Naive B cell (primary cell): ENCODE data around the gene AR. TPM values are rescaled to one million over a fixed set of nuclear protein-coding genes. Genes with fewer than 3 reads are reported as not detected.

Experiments
- ATAC-seq, 2 donors: fragments of 150-1000 bp; cut with Tn5 transposase; 2 replicates each; pipeline ENCODE4 v1.10.0; 2021; ENCODE audit warnings: low read depth in 2 of 2, mild to moderate bottlenecking in 2 of 2, moderate library complexity in 2 of 2
- DNase-seq: peaks from one replicate; pipeline ENCODE4 v3.0.0; 2022
- H3K27ac Mint-ChIP-seq, 6 donors: one replicate each; pipeline ENCODE4 v1.8.0; 2020 to 2022; ENCODE audit warnings: mild to moderate bottlenecking in 6 of 6, mixed read lengths in 6 of 6, moderate library complexity in 5 of 6, inconsistent platforms in 2 of 6
- H3K27me3 Mint-ChIP-seq, 3 donors: one replicate each; pipeline ENCODE4 v1.8.0; 2021 to 2022; ENCODE audit warnings: mixed read lengths in 3 of 3, mild to moderate bottlenecking in 1 of 3
- H3K36me3 Mint-ChIP-seq, 2 donors: one replicate each; pipeline ENCODE4 v1.8.0; 2020 to 2022; ENCODE audit warnings: mixed read lengths in 2 of 2, inconsistent platforms in 1 of 2, mild to moderate bottlenecking in 1 of 2
- H3K4me1 Mint-ChIP-seq, 3 donors: one replicate each; pipeline ENCODE4 v1.8.0; 2020 to 2022; ENCODE audit warnings: mixed read lengths in 3 of 3, inconsistent platforms in 1 of 3, mild to moderate bottlenecking in 1 of 3, moderate library complexity in 1 of 3
- H3K4me3 Mint-ChIP-seq, 8 donors: one replicate each; pipeline ENCODE4 v1.8.0; 2020 to 2022; ENCODE audit warnings: mild to moderate bottlenecking in 8 of 8, mixed read lengths in 8 of 8, moderate library complexity in 8 of 8, inconsistent platforms in 2 of 8
- H3K9me3 Mint-ChIP-seq, 7 donors: one replicate each; pipeline ENCODE4 v1.8.0; 2020 to 2022; ENCODE audit warnings: mixed read lengths in 7 of 7, mild to moderate bottlenecking in 5 of 7, inconsistent platforms in 2 of 7, moderate library complexity in 1 of 7
- polyA plus RNA-seq, 6 donors: library from polyadenylated mRNA; unstranded; fragments of 300-500 nt; fragmentation: Illumina TruSeq; gene quantifications; one replicate each; pipeline ENCODE4 v1.2.3, GENCODE V29; 2021; ENCODE audit warnings: low read depth in 6 of 6

AR gene
- polyA plus RNA-seq, result not detected

GRCh38 chrX:67543818-67544217 is at the start of gene AR:
Gene AR (plus strand): TSS chrX:67544021. CDS start chrX:67545147, 1,126 bp downstream.
- Mint-ChIP-seq H3K4me1 (peaks cover 0 to 6% (median 0%) of the 10 kb centered on the region in 3 donors), H3K27me3 (peaks cover 14 to 28% (median 23%) of the 10 kb centered on the region in 3 donors), H3K36me3 (no peaks in the 10 kb centered on the region)

GRCh38 chrX:67500617-67501016 is 43.2 kb upstream of the AR start:
- H3K36me3 Mint-ChIP-seq, result no peaks in the 10 kb centered on the region
- no peak overlapping the region for H3K27ac Mint-ChIP-seq
- ATAC-seq (no peak), DNase-seq (no peak)
- H3K9me3 Mint-ChIP-seq, result peaks cover 1 to 13% (median 5%) of the 10 kb centered on the region in 7 donors
- no peak overlapping the region for H3K4me3 Mint-ChIP-seq
- H3K27me3 Mint-ChIP-seq, result no peaks in the 10 kb centered on the region
- no peaks in the 10 kb centered on the region for H3K4me1 Mint-ChIP-seq

More at GRCh38 chrX:67543818-67544217, at the start of gene AR:
- H3K9me3 Mint-ChIP-seq, result peaks cover 0 to 14% (median 9%) of the 10 kb centered on the region in 7 donors
- DNase-seq (no peak), ATAC-seq (no peak)
- H3K4me3 Mint-ChIP-seq, result peak within 1 kb of the TSS in 3 of 8 donors; percentile 10 to 44 (median 35)
- H3K27ac Mint-ChIP-seq, result peak within 1 kb of the TSS in 2 of 6 donors; percentile 38 to 52

- Mint-ChIP-seq H3K4me3 (no peak overlapping the region), H3K9me3 (peaks cover 1 to 10% (median 8%) of the 10 kb centered on the region in 7 donors), H3K4me1 (no peaks in the 10 kb centered on the region), H3K36me3 (no peaks in the 10 kb centered on the region), H3K27me3 (no peaks in the 10 kb centered on the region), H3K27ac (no peak overlapping the region)
- no peak for ATAC-seq
- DNase-seq, result no peak
These were observed 40.8 kb upstream of the AR start for GRCh38 chrX:67503004-67503403.

GRCh38 chrX:67503453-67503852 is 40.4 kb upstream of the AR start:
- Mint-ChIP-seq H3K27me3 (no peaks in the 10 kb centered on the region), H3K27ac (no peak overlapping the region), H3K4me1 (no peaks in the 10 kb centered on the region), H3K36me3 (no peaks in the 10 kb centered on the region), H3K9me3 (peaks cover 1 to 9% (median 7%) of the 10 kb centered on the region in 7 donors), H3K4me3 (no peak overlapping the region)
- ATAC-seq, result no peak
- no peak for DNase-seq

- H3K27me3 Mint-ChIP-seq, result no peaks in the 10 kb centered on the region
- ATAC-seq, result no peak
- no peak for DNase-seq
- H3K36me3 Mint-ChIP-seq, result no peaks in the 10 kb centered on the region
- H3K4me3 Mint-ChIP-seq, result no peak overlapping the region
- H3K9me3 Mint-ChIP-seq, result peaks cover 0 to 17% (median 8%) of the 10 kb centered on the region in 7 donors
- H3K4me1 Mint-ChIP-seq, result no peaks in the 10 kb centered on the region
- no peak overlapping the region for H3K27ac Mint-ChIP-seq
These were observed 23.1 kb upstream of the AR start for GRCh38 chrX:67520671-67521070.

GRCh38 chrX:67523002-67523681 is 20.7 kb upstream of the AR start:
- H3K4me1 Mint-ChIP-seq, result no peaks in the 10 kb centered on the region

GRCh38 chrX:67523932-67524331 is 19.9 kb upstream of the AR start:
- H3K4me1 Mint-ChIP-seq, result no peaks in the 10 kb centered on the region
- no peak overlapping the region for H3K27ac Mint-ChIP-seq
- no peaks in the 10 kb centered on the region for H3K27me3 Mint-ChIP-seq
- H3K9me3 Mint-ChIP-seq, result peaks cover 0 to 6% (median 2%) of the 10 kb centered on the region in 7 donors
- H3K36me3 Mint-ChIP-seq, result no peaks in the 10 kb centered on the region
- H3K4me3 Mint-ChIP-seq, result no peak overlapping the region
- ATAC-seq (no peak), DNase-seq (no peak)

More at GRCh38 chrX:67523002-67523681, 20.7 kb upstream of the AR start:
- ATAC-seq (no peak), DNase-seq (no peak)
- Mint-ChIP-seq H3K27me3 (no peaks in the 10 kb centered on the region), H3K36me3 (no peaks in the 10 kb centered on the region), H3K27ac (no peak overlapping the region), H3K4me3 (no peak overlapping the region), H3K9me3 (peaks cover 0 to 6% (median 4%) of the 10 kb centered on the region in 7 donors)

- DNase-seq (no peak), ATAC-seq (no peak)
- Mint-ChIP-seq H3K27ac (no peak overlapping the region), H3K36me3 (no peaks in the 10 kb centered on the region), H3K9me3 (peaks cover 0 to 6% (median 2%) of the 10 kb centered on the region in 7 donors), H3K27me3 (no peaks in the 10 kb centered on the region), H3K4me1 (no peaks in the 10 kb centered on the region), H3K4me3 (no peak overlapping the region)
These were observed 19.4 kb upstream of the AR start for GRCh38 chrX:67524428-67524827.

GRCh38 chrX:67524950-67525691 is 18.7 kb upstream of the AR start:
- ATAC-seq, result no peak
- H3K27ac Mint-ChIP-seq, result no peak overlapping the region
- H3K4me3 Mint-ChIP-seq, result no peak overlapping the region
- DNase-seq, result no peak
- H3K4me1 Mint-ChIP-seq, result no peaks in the 10 kb centered on the region
- no peaks in the 10 kb centered on the region for H3K36me3 Mint-ChIP-seq
- peaks cover 0 to 4% (median 2%) of the 10 kb centered on the region in 7 donors for H3K9me3 Mint-ChIP-seq
- no peaks in the 10 kb centered on the region for H3K27me3 Mint-ChIP-seq

GRCh38 chrX:67536564-67536963 is 7.3 kb upstream of the AR start:
- ATAC-seq, result no peak
- no peak overlapping the region for H3K4me3 Mint-ChIP-seq
- no peaks in the 10 kb centered on the region for H3K36me3 Mint-ChIP-seq
- DNase-seq, result no peak
- H3K27me3 Mint-ChIP-seq, result peaks cover 0 to 13% (median 4%) of the 10 kb centered on the region in 3 donors
- H3K4me1 Mint-ChIP-seq, result no peaks in the 10 kb centered on the region
- peaks cover 0 to 17% (median 6%) of the 10 kb centered on the region in 7 donors for H3K9me3 Mint-ChIP-seq
- H3K27ac Mint-ChIP-seq, result no peak overlapping the region

- Mint-ChIP-seq H3K27me3 (peaks cover 0 to 13% (median 12%) of the 10 kb centered on the region in 3 donors), H3K4me3 (no peak overlapping the region), H3K4me1 (no peaks in the 10 kb centered on the region), H3K36me3 (no peaks in the 10 kb centered on the region), H3K9me3 (peaks cover 0 to 15% (median 6%) of the 10 kb centered on the region in 7 donors), H3K27ac (no peak overlapping the region)
- DNase-seq (no peak), ATAC-seq (no peak)
These were observed 5.4 kb upstream of the AR start for GRCh38 chrX:67538383-67538782.

GRCh38 chrX:67544281-67545035 is 637 bp downstream of the AR start:
- H3K4me1 Mint-ChIP-seq, result peaks cover 0 to 6% (median 0%) of the 10 kb centered on the region in 3 donors
- peaks cover 14 to 28% (median 27%) of the 10 kb centered on the region in 3 donors for H3K27me3 Mint-ChIP-seq
- peaks cover 0 to 14% (median 9%) of the 10 kb centered on the region in 7 donors for H3K9me3 Mint-ChIP-seq
- ATAC-seq, result no peak
- no peak for DNase-seq
- peak overlapping the region in 2 of 8 donors; percentile 15 to 35 for H3K4me3 Mint-ChIP-seq
- H3K36me3 Mint-ChIP-seq, result no peaks in the 10 kb centered on the region
- H3K27ac Mint-ChIP-seq, result peak overlapping the region in 2 of 6 donors; percentile 38 to 52
